Panc1 (cell line): Measurements from ENCODE around the gene EWSR1.

ENCODE experiments used
- POLR2AphosphoS5 ChIP-seq: IDR thresholded peaks from 2 replicates; pipeline ENCODE4 v1.6.1; 2012; ENCODE audit warnings: mild to moderate bottlenecking, low read depth, low read length, moderate library complexity
- SIN3A ChIP-seq: IDR thresholded peaks from 2 replicates; pipeline ENCODE4 v1.6.1; 2012; ENCODE audit warnings: low read depth, mild to moderate bottlenecking, low read length, moderate library complexity, borderline replicate concordance; ENCODE audit not compliant: insufficient read depth
- TCF7L2 ChIP-seq: IDR thresholded peaks from 2 replicates; pipeline ENCODE4 v1.6.1; 2011; ENCODE audit warnings: mild to moderate bottlenecking, low read depth, low read length, inconsistent platforms
- TF ChIP-seq, protein P1 (sequence below): fragments of 450-650 bp; IDR thresholded peaks from 2 replicates; pipeline ENCODE4 v1.5.1; 2017; ENCODE audit warnings: mild to moderate bottlenecking
- TF ChIP-seq, protein P2 (sequence below), 2 experiments: IDR thresholded peaks; 2 replicates each; pipeline ENCODE4 v1.6.1; 2011 to 2012; ENCODE audit warnings: low read depth in 2 of 2, control low read depth in 1 of 2, low read length in 1 of 2, mild to moderate bottlenecking in 1 of 2, moderate library complexity in 1 of 2; ENCODE audit not compliant: insufficient read depth in 1 of 2

DNA sequence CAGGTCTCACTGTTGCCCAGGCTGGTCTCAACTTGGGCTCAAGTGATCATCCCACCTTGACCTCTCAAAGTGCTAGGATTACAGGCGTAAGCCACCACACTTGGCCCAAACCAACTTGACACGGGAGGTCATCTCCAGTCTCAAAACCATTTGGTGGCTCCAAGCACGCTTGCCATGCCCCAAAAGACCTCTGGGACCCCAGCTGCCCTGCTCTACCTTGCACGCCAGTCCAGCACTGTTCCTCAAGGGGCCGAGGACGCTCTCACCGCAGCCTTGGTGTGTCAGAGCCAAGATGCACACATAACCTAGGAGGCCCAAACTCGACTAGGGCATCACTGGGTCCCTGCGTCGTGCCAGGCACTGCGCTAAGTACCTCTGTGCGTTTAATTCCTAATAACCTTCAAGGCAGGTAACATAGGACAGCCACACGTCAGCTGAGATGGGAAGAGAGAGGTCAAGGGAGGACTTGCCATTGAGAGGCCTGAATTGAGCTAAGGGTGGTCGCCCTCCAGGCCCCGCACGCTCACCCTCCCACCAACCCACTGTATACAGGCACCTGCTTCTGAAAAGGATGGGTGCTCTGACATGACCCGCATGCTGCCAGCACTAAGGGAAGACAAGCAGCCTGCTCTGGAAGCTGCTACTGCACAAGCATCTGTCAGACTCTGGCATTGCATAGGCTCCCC is 33.8 kb downstream of the EWSR1 start:
- TF ChIP-seq POLR2AphosphoS5 (no peak), TCF7L2 (no peak), SIN3A (no peak)
- TF ChIP-seq, protein P1, sequence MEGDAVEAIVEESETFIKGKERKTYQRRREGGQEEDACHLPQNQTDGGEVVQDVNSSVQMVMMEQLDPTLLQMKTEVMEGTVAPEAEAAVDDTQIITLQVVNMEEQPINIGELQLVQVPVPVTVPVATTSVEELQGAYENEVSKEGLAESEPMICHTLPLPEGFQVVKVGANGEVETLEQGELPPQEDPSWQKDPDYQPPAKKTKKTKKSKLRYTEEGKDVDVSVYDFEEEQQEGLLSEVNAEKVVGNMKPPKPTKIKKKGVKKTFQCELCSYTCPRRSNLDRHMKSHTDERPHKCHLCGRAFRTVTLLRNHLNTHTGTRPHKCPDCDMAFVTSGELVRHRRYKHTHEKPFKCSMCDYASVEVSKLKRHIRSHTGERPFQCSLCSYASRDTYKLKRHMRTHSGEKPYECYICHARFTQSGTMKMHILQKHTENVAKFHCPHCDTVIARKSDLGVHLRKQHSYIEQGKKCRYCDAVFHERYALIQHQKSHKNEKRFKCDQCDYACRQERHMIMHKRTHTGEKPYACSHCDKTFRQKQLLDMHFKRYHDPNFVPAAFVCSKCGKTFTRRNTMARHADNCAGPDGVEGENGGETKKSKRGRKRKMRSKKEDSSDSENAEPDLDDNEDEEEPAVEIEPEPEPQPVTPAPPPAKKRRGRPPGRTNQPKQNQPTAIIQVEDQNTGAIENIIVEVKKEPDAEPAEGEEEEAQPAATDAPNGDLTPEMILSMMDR = no peak
- TF ChIP-seq, protein P2, sequence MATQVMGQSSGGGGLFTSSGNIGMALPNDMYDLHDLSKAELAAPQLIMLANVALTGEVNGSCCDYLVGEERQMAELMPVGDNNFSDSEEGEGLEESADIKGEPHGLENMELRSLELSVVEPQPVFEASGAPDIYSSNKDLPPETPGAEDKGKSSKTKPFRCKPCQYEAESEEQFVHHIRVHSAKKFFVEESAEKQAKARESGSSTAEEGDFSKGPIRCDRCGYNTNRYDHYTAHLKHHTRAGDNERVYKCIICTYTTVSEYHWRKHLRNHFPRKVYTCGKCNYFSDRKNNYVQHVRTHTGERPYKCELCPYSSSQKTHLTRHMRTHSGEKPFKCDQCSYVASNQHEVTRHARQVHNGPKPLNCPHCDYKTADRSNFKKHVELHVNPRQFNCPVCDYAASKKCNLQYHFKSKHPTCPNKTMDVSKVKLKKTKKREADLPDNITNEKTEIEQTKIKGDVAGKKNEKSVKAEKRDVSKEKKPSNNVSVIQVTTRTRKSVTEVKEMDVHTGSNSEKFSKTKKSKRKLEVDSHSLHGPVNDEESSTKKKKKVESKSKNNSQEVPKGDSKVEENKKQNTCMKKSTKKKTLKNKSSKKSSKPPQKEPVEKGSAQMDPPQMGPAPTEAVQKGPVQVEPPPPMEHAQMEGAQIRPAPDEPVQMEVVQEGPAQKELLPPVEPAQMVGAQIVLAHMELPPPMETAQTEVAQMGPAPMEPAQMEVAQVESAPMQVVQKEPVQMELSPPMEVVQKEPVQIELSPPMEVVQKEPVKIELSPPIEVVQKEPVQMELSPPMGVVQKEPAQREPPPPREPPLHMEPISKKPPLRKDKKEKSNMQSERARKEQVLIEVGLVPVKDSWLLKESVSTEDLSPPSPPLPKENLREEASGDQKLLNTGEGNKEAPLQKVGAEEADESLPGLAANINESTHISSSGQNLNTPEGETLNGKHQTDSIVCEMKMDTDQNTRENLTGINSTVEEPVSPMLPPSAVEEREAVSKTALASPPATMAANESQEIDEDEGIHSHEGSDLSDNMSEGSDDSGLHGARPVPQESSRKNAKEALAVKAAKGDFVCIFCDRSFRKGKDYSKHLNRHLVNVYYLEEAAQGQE (IDR thresholded peaks at IDR 0.05; ENCODE audit: insufficient read depth in 1 of 2, low read depth in 2 of 2, low read length in 1 of 2) = no peak
